ENCODE results near the gene LCN6.
A peak's percentile ranks its signal among the peaks of the same experiment; 100 is the strongest.

LCN6 gene

DNA sequence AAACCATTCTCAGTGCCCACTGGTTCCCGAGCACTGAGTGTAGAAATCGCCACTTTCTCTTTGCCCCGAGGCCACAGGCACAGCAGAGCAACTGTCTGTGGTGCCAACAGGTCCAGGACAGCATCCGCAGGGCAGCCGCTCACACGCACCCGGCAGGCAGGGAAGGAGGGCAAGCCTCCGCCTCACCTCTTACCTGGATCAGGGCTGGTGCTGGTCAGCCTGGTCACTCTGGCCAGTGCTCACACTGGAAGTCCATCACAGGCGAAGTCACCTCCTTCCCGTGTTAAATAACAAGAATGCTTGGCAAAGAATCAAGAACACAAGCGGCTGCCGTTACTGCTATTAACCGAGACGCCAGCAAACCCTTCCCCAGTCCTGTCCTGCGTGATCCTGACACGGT, 22.2 kb downstream of the LCN6 start:
- Histone ChIP-seq H3K9me3 (ENCODE audit: control insufficient read depth in 1 of 2, low read length in 2 of 2) (no peaks in the 10 kb centered on the region), H3K27ac (ENCODE audit: low read depth, low read length) (no peak overlapping the region), H3K27me3 (ENCODE audit: control insufficient read depth in 1 of 2, insufficient read depth in 2 of 2, low read length in 2 of 2) (no peaks in the 10 kb centered on the region), H3K36me3 (ENCODE audit: control insufficient read depth in 1 of 2, insufficient read depth in 2 of 2, low read length in 2 of 2) (peaks cover 22 to 45% of the 10 kb centered on the region in 2 donors), H3K9ac (ENCODE audit: low read depth in 1 of 2, low read length in 2 of 2) (peak overlapping the region; percentile 63 to 93), H3K4me1 (ENCODE audit: control insufficient read depth in 1 of 2, insufficient read depth in 2 of 2, low read length in 2 of 2) (peaks cover 22 to 36% of the 10 kb centered on the region in 2 donors), H3K4me3 (ENCODE audit: low read depth in 1 of 2, low read length in 2 of 2) (peak overlapping the region; percentile 76 to 99)

DNA sequence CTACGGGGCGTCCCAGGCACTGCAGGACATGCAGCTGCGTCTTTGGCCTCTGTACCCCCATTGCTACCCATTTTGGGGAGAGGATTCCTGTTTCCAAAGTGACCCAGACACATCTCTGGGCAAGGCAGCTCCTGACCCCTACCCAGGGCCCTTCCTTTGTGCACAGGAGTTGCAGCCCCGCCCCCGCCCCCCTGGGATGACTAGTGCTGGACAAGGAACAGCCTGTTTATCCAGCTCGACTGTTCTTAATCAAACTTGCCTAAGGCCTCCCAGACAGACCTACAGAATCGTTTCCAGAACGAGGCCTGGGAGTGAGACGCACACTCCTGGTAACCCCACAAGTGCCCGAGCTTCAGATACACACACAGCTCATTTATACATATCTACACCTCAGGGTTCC, 22.7 kb downstream of the LCN6 start:
- Histone ChIP-seq H3K4me3 (ENCODE audit: low read depth in 1 of 2, low read length in 2 of 2) (peak overlapping the region; percentile 21 to 99), H3K4me1 (ENCODE audit: control insufficient read depth in 1 of 2, insufficient read depth in 2 of 2, low read length in 2 of 2) (peaks cover 22 to 39% of the 10 kb centered on the region in 2 donors)

DNA sequence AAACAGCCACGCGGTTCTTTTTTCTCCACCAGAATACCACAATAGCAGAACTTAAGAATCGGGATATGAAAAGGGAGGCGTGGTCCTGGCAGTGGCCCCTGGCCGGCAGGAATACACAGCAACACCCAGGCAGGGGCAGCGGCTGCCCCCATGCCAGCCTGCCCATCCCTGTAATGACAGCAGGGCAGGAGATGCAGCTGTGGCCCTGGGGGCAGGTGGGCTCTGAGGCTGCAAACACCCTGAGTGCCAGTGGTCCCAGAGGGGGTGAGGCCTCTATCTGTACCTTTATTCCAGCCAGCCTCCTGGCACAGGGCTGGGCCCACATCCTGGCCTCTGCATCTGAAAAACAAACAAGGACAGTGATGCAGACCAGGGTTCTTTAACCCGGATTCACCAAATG, 23.6 kb downstream of the LCN6 start:
- Histone ChIP-seq H3K4me3 (ENCODE audit: low read depth in 1 of 2, low read length in 2 of 2) (no peak overlapping the region), H3K27ac (ENCODE audit: low read depth, low read length) (no peak overlapping the region), H3K9me3 (ENCODE audit: control insufficient read depth in 1 of 2, low read length in 2 of 2) (no peaks in the 10 kb centered on the region), H3K9ac (ENCODE audit: low read depth in 1 of 2, low read length in 2 of 2) (no peak overlapping the region), H3K36me3 (ENCODE audit: control insufficient read depth in 1 of 2, insufficient read depth in 2 of 2, low read length in 2 of 2) (peaks cover 22 to 48% of the 10 kb centered on the region in 2 donors), H3K27me3 (ENCODE audit: control insufficient read depth in 1 of 2, insufficient read depth in 2 of 2, low read length in 2 of 2) (no peaks in the 10 kb centered on the region), H3K4me1 (ENCODE audit: control insufficient read depth in 1 of 2, insufficient read depth in 2 of 2, low read length in 2 of 2) (peaks cover 22 to 44% of the 10 kb centered on the region in 2 donors)

More for the DNA sequence above, 22.7 kb downstream of the LCN6 start:
- peak overlapping the region; percentile 63 to 93 for H3K9ac ChIP-seq (ENCODE audit: low read depth in 1 of 2, low read length in 2 of 2)
- no peak overlapping the region for H3K27ac ChIP-seq (ENCODE audit: low read depth, low read length)
- no peaks in the 10 kb centered on the region for H3K27me3 ChIP-seq (ENCODE audit: control insufficient read depth in 1 of 2, insufficient read depth in 2 of 2, low read length in 2 of 2)
- no peaks in the 10 kb centered on the region for H3K9me3 ChIP-seq (ENCODE audit: control insufficient read depth in 1 of 2, low read length in 2 of 2)
- peaks cover 22 to 48% of the 10 kb centered on the region in 2 donors for H3K36me3 ChIP-seq (ENCODE audit: control insufficient read depth in 1 of 2, insufficient read depth in 2 of 2, low read length in 2 of 2)

DNA sequence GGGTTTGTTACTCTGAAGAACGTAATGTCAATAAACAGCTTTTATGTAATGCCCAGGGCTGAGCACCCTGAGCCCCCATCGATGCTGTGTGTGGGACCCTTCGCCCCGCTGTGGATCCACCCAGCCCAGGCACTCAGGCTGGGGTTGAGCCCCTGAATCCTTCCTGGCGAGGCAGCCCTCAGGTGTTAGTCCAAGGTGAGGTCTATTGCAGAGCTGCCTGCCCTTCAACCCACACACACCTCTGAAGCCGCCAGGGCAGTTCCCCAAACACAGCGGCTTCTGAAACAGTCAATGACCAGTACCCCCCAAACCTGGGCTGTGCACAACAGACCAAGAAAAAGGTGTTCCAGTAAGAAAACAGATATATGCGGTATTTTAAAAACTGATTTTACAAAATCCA, 24.3 kb downstream of the LCN6 start:
- no peaks in the 10 kb centered on the region for H3K27me3 ChIP-seq (ENCODE audit: control insufficient read depth in 1 of 2, insufficient read depth in 2 of 2, low read length in 2 of 2)
- no peaks in the 10 kb centered on the region for H3K9me3 ChIP-seq (ENCODE audit: control insufficient read depth in 1 of 2, low read length in 2 of 2)
- peaks cover 20 to 46% of the 10 kb centered on the region in 2 donors for H3K4me1 ChIP-seq (ENCODE audit: control insufficient read depth in 1 of 2, insufficient read depth in 2 of 2, low read length in 2 of 2)
- no peak overlapping the region for H3K27ac ChIP-seq (ENCODE audit: low read depth, low read length)
- H3K4me3 ChIP-seq (ENCODE audit: low read depth in 1 of 2, low read length in 2 of 2) = no peak overlapping the region
- peaks cover 22 to 48% of the 10 kb centered on the region in 2 donors for H3K36me3 ChIP-seq (ENCODE audit: control insufficient read depth in 1 of 2, insufficient read depth in 2 of 2, low read length in 2 of 2)
- no peak overlapping the region for H3K9ac ChIP-seq (ENCODE audit: low read depth in 1 of 2, low read length in 2 of 2)

DNA sequence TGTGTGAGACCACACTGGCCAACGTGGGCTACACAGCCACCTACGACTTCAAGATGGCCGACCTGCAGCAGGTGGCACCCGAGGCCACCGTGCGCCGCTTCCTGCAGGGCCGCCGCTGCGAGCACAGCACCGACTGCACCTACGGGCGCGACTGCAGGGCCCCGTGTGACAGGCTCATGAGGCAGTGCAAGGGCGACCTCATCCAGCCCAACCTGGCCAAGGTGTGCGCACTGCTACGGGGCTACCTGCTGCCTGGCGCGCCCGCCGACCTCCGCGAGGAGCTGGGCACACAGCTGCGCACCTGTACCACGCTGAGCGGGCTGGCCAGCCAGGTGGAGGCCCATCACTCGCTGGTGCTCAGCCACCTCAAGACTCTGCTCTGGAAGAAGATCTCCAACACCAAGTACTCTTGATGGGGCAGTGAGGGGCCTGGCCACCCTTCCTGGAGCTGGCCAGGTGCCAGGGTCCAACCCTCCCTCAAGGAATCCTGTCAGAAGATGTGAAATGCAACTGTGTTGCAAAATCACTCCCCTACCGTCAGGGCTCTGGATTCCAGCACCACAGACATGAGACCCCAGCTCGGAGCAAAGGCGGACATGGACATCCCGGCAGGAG, 24.9 kb downstream of the LCN6 start:
- Histone ChIP-seq H3K4me1 (ENCODE audit: control insufficient read depth in 1 of 2, insufficient read depth in 2 of 2, low read length in 2 of 2) (peaks cover 16 to 45% of the 10 kb centered on the region in 2 donors), H3K27ac (ENCODE audit: low read depth, low read length) (no peak overlapping the region), H3K27me3 (ENCODE audit: control insufficient read depth in 1 of 2, insufficient read depth in 2 of 2, low read length in 2 of 2) (peaks cover under 1 to 2% of the 10 kb centered on the region in 2 donors)

DNA sequence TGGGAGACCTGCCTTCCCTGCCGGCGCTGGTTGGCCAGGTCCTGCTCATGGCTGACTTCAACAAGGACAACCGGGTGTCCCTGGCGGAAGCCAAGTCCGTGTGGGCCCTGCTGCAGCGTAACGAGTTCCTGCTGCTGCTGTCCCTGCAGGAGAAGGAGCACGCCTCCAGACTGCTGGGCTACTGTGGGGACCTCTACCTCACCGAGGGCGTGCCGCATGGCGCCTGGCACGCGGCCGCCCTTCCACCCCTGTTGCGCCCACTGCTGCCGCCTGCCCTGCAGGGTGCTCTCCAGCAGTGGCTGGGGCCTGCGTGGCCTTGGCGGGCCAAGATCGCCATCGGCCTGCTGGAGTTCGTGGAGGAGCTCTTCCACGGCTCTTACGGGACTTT, 25.4 kb downstream of the LCN6 start:
- no peak overlapping the region for H3K27ac ChIP-seq (ENCODE audit: low read depth, low read length)
- H3K9me3 ChIP-seq (ENCODE audit: control insufficient read depth in 1 of 2, low read length in 2 of 2) = no peaks in the 10 kb centered on the region
- peaks cover 16 to 44% of the 10 kb centered on the region in 2 donors for H3K4me1 ChIP-seq (ENCODE audit: control insufficient read depth in 1 of 2, insufficient read depth in 2 of 2, low read length in 2 of 2)
- H3K27me3 ChIP-seq (ENCODE audit: control insufficient read depth in 1 of 2, insufficient read depth in 2 of 2, low read length in 2 of 2) = peaks cover 5 to 6% of the 10 kb centered on the region in 2 donors
- no peak overlapping the region for H3K9ac ChIP-seq (ENCODE audit: low read depth in 1 of 2, low read length in 2 of 2)
- no peak overlapping the region for H3K4me3 ChIP-seq (ENCODE audit: low read depth in 1 of 2, low read length in 2 of 2)
- peaks cover 22 to 48% of the 10 kb centered on the region in 2 donors for H3K36me3 ChIP-seq (ENCODE audit: control insufficient read depth in 1 of 2, insufficient read depth in 2 of 2, low read length in 2 of 2)

More for the DNA sequence above, 24.9 kb downstream of the LCN6 start:
- H3K9me3 ChIP-seq (ENCODE audit: control insufficient read depth in 1 of 2, low read length in 2 of 2) = no peaks in the 10 kb centered on the region
- peaks cover 22 to 48% of the 10 kb centered on the region in 2 donors for H3K36me3 ChIP-seq (ENCODE audit: control insufficient read depth in 1 of 2, insufficient read depth in 2 of 2, low read length in 2 of 2)
- no peak overlapping the region for H3K9ac ChIP-seq (ENCODE audit: low read depth in 1 of 2, low read length in 2 of 2)
- H3K4me3 ChIP-seq (ENCODE audit: low read depth in 1 of 2, low read length in 2 of 2) = no peak overlapping the region

DNA sequence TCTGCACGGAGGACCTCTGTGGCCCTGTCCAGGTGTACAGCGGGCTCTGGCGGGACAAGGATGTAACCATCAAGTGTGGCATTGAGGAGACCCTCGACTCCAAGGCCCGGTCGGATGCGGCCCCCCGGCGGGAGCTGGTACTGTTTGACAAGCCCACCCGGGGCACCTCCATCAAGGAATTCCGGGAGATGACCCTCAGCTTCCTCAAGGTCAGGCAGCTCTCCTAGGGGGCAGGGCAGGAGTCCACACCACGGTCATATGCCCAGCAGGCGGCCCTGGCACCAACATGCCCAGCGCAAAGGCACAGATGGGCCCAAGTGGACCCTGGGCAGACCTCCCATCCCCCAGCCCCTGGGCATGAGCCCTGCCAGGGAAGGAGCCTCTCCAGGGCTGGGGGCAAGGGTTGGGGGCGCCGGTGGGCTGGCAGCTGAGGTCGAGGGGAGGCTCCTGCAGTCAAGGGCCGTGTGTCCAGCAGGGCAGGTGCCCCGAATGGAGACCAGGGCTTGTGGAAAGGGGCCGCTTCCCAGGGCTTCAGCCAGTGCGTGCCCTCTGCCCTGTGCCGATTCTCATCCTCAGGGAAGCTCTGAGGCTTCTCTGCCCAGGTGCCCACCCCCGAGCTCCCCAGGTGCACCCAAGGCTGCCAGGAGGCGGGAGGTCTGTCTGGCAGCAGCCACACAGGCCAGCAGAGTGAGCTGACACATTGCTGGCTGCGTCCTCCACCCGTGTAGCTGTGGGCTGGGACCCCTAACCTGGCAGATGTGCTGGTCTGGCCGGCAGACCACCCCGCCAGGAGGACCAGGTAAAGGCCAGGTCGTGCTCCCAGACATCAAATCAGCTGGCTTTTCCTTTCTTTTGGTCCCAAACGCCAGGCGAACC, 26.0 kb downstream of the LCN6 start:
- no peak overlapping the region for H3K9ac ChIP-seq (ENCODE audit: low read depth in 1 of 2, low read length in 2 of 2)
- H3K4me3 ChIP-seq (ENCODE audit: low read depth in 1 of 2, low read length in 2 of 2) = no peak overlapping the region
- peaks cover 22 to 48% of the 10 kb centered on the region in 2 donors for H3K36me3 ChIP-seq (ENCODE audit: control insufficient read depth in 1 of 2, insufficient read depth in 2 of 2, low read length in 2 of 2)
- H3K27me3 ChIP-seq (ENCODE audit: control insufficient read depth in 1 of 2, insufficient read depth in 2 of 2, low read length in 2 of 2) = peaks cover 5 to 6% of the 10 kb centered on the region in 2 donors
- H3K9me3 ChIP-seq (ENCODE audit: control insufficient read depth in 1 of 2, low read length in 2 of 2) = no peaks in the 10 kb centered on the region
- no peak overlapping the region for H3K27ac ChIP-seq (ENCODE audit: low read depth, low read length)
- peaks cover 16 to 42% of the 10 kb centered on the region in 2 donors for H3K4me1 ChIP-seq (ENCODE audit: control insufficient read depth in 1 of 2, insufficient read depth in 2 of 2, low read length in 2 of 2)

DNA sequence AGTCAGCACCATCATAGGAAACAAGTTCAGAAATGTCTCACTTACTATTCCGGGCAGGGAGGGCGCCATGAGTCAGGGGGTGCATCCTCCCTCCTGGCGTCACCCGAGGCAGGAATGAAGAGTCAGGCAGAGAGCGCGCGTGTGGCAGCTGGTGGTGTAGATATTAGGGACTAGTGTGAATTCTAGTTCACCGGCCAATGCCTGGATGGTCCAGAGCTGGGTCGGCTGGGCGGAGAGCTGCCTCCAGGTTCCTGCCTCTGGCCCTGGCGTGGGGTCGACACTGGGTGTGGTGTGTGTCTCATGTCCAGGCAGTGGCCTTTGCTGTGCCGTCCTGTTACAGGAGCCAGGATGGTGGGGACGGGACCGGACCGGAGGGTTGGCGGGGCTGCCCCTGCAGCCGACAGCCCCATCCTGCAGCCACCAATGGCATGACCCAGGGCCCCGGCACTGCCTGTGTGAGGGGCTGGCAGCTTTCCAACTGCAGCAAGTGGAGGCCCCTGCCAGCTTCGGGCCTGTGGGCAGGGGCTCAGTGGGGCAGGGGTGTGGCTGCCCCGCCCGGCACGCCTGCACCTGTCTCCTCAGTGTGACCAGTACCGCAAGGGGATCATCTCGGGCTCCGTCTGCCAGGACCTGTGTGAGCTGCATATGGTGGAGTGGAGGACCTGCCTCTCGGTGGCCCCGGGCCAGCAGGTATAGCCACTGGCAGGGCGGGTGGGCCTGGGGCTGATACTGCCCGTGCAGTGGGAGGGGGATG, 26.8 kb downstream of the LCN6 start:
- Histone ChIP-seq H3K4me3 (ENCODE audit: low read depth in 1 of 2, low read length in 2 of 2) (no peak overlapping the region), H3K36me3 (ENCODE audit: control insufficient read depth in 1 of 2, insufficient read depth in 2 of 2, low read length in 2 of 2) (peaks cover 22 to 48% of the 10 kb centered on the region in 2 donors), H3K27ac (ENCODE audit: low read depth, low read length) (no peak overlapping the region), H3K27me3 (ENCODE audit: control insufficient read depth in 1 of 2, insufficient read depth in 2 of 2, low read length in 2 of 2) (peaks cover 5 to 6% of the 10 kb centered on the region in 2 donors), H3K9ac (ENCODE audit: low read depth in 1 of 2, low read length in 2 of 2) (no peak overlapping the region), H3K4me1 (ENCODE audit: control insufficient read depth in 1 of 2, insufficient read depth in 2 of 2, low read length in 2 of 2) (peaks cover 11 to 34% of the 10 kb centered on the region in 2 donors), H3K9me3 (ENCODE audit: control insufficient read depth in 1 of 2, low read length in 2 of 2) (no peaks in the 10 kb centered on the region)

DNA sequence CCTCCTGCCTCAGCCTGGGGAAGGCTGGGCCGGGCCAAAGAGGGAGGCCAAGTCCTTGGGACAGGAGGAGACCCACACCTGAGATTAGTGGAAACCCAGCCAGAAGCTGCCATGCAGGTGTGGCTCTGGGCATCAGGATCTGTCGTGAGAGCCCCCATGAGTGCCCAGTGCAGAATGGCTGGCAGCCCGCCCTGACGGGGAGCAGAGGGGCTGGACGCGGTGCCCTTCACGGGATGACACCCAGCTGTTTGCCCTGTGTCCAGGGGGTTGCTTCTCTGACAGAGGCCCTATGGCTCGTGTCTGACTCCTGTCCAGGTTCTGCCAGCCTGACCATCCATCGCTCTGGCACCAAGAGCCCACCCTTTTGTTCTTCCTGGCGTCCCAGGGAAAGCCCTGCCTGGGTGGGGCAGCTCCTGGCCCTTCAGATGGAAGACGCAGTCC, 27.4 kb downstream of the LCN6 start:
- H3K36me3 ChIP-seq (ENCODE audit: control insufficient read depth in 1 of 2, insufficient read depth in 2 of 2, low read length in 2 of 2) = peaks cover 22 to 43% of the 10 kb centered on the region in 2 donors
- no peak overlapping the region for H3K4me3 ChIP-seq (ENCODE audit: low read depth in 1 of 2, low read length in 2 of 2)
- peaks cover 5 to 28% of the 10 kb centered on the region in 2 donors for H3K4me1 ChIP-seq (ENCODE audit: control insufficient read depth in 1 of 2, insufficient read depth in 2 of 2, low read length in 2 of 2)
- no peak overlapping the region for H3K9ac ChIP-seq (ENCODE audit: low read depth in 1 of 2, low read length in 2 of 2)
- H3K27me3 ChIP-seq (ENCODE audit: control insufficient read depth in 1 of 2, insufficient read depth in 2 of 2, low read length in 2 of 2) = peaks cover 5 to 7% of the 10 kb centered on the region in 2 donors
- no peak overlapping the region for H3K27ac ChIP-seq (ENCODE audit: low read depth, low read length)
- H3K9me3 ChIP-seq (ENCODE audit: control insufficient read depth in 1 of 2, low read length in 2 of 2) = no peaks in the 10 kb centered on the region

Data from duodenal mucosa (tissue), 2 donors.